ENCODE measurements around the gene RUBCN.
A peak's percentile ranks its signal among the peaks of the same experiment; 100 is the strongest.

Gene RUBCN

DNA sequence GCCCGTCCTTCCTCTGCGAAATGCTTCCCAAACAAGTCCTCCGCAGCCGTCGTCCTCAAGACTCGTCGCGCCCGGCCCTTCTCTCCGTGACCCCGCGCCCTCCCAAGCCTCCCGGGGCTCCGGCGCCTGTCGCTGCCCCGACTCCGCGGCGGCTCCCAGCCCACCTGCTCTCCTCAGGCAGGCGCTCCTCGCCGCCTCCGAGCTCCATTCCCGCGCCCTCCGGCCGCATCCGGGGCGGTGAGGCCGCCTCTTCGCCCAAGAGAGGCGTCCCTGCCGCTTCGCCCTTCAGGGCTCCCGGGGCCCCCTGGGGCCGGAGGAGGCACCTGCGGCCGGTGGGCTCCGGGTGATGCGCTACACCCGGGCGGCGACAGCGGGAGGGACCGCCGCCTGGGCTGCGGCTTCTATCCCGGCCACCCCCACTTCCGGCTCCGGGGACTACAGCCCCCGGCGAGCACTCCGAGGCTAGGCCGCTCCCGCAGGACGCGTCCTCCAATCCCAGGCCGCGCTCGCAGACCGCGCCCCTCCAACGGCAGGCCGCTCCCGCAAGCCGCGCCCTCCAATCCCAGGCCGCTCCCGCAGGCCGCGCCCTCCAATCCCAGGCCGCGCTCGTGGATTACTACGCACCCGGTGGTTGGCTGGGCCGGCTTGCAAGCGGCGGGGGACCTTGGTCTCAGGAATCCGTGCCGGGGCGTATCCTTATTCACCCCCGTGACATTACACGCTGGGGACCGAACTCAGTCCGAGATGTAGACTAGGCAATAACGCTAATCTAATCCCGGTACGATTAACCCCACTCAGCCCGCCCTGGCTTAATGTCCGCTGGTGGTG, at the start of gene RUBCN:
Gene RUBCN (minus strand): TSS at position 414 of the 828 bp plus-strand sequence. CDS start 185 bp downstream, at position 229.
- DNase-seq: peak; percentile 95

DNA sequence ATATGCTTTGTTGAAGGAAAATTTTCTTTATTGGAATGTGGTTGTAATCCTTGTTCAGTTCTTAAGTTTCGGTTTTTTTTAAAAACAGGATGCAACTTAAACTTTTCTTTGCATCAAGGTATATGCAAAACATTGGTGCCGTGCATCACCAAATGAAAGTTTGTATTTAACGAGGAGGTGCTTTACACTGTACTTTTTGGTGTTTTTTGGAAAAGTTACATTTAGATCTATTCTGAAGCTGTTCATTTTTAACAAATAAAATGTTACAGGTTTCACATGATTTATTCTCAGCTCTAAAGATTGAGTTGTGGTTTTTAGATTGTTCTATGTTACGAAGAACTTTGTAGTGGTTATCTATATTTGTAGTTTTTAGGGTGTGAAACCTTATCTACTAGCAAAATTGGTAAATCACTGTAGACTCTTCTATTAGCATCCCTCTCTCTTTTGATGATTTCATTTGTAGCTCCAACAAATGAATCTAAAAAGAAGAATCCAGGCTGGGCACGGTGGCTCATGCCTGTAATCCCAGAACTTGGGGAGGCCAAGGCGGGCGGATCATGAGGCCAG, 47.4 kb upstream of the RUBCN start:
- no peak for DNase-seq

DNA sequence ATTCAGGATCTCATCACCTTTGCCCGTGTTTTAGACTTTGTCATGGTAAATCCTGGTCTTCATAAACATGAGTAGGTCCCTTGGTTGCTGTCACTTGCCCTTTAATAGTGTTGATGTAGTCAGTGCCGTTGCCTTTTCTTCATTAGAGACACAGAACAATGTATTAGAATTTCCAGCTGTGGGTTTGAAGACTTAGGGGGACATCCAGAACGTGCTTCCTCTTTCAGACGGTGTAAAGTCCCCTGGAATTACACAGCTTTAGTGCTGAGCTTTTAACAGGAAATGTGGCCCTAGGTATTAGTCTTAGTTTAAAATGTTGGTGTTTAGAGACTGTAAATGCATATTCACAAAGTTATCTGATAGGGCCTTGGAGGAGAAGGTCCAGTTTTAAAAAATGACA, 45.5 kb upstream of the RUBCN start:
- no peak for DNase-seq

DNA sequence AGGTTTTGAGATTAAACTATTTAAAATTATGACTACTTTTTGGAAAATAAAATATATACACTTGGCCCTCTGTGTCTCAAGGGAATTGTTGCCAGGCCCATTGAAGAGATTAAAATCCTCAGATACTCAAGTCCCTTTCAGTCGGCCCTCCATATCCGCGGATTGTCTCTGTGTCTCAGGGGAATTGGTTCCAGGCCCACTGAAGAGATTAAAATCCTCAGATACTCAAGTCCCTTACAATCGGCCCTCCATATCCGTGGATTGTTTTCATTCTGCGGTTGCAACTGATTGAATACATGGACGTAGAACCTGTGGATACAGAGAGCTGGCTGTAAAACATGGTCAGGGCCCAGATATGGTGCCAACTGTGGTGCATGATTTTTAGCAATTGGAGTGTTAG, 38.6 kb upstream of the RUBCN start:
- DNase-seq: no peak

DNA sequence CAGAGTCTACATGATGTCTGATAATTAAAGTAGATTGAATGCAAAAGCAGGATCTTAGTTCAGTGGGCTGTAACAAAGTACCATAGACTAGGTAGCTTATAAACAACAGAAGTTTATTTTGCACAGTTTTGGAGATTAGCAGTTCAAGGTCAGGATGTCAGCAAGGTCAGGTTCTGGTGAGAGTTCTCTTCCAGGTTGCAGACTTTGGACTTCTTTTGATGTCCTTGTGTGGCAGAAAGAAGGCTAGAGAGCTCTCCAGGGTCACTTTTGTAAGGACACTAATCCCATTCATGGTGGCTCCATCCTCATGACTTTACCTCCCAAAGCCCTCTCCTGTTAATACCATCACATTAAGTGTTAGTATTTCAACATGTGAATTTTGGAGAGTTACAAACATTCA, 25.1 kb upstream of the RUBCN start:
- no peak for DNase-seq

DNA sequence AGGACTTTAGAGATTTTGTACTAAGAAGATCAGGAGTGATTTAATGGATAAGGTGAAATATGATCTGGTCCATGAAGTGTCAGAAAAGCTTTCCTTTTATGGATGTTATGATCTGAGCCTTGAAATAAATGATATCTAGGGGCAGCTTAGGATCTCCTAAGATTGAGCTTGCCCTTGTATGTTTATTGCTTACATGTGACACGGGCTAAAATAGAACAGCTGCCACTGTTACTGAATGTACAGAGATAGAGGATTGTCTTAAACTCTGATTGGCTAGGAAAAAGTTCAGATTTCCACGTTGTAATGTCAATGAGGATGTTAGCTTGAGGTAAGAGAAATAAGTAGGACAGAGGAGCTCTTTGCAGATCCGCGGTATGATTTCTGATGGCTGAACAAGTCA, 21.8 kb upstream of the RUBCN start:
- DNase-seq: no peak

DNA sequence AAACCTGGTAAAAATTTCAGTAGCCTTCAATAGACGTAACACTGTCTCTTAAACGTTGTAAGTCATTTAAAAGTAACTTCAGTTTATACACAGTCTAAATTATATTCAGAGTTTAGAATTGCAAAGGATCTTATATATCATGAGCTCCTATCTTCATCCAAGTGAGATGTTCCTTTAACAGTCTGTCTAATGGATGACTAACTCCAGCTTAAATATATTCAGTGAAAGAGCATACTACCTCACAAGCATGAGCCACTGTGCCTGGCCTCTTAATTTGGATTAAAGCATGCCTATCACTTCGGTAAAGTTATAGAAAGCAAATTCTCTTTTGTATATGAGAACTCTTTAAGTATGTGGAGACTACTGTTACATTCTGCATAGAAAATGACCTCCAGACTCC, 20.0 kb upstream of the RUBCN start:
- no peak for DNase-seq

DNA sequence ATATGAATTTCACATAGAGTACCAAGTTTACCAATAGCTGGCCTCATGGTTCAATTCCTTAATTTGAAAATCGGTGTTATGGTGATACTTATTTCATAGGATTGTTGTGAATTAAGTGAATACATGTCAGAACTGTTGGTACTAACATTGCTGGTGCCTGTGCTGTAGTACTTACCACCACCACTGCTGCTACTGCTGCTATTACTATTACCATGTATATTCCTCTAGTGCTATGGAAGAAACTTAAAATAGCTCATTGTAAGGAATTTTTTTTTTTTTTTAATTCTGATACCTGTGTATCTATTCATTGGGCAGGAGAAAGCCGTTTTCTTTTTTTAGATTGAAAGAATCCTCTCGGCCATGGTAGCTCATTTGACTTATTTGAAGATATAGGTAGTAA, 16.6 kb upstream of the RUBCN start:
- DNase-seq: no peak

DNA sequence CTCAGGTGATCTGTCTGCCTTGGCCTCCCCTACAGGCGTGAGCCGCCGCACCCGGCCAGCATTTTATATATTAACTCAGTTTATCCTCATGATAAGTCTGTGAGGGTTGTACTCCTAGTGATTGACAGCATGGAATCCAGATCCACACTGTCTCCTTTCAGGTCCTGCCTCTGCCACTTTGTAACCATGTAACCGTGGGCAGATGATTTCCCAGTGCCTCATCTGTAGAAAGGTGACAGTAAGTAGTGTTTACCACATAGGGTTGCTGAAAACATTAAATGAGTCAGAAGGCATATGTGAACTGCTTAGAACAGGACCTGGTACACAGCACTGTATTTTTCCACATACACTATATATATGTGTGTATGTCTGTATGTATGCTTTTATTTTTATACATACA, 15.4 kb upstream of the RUBCN start:
- no peak for DNase-seq

DNA sequence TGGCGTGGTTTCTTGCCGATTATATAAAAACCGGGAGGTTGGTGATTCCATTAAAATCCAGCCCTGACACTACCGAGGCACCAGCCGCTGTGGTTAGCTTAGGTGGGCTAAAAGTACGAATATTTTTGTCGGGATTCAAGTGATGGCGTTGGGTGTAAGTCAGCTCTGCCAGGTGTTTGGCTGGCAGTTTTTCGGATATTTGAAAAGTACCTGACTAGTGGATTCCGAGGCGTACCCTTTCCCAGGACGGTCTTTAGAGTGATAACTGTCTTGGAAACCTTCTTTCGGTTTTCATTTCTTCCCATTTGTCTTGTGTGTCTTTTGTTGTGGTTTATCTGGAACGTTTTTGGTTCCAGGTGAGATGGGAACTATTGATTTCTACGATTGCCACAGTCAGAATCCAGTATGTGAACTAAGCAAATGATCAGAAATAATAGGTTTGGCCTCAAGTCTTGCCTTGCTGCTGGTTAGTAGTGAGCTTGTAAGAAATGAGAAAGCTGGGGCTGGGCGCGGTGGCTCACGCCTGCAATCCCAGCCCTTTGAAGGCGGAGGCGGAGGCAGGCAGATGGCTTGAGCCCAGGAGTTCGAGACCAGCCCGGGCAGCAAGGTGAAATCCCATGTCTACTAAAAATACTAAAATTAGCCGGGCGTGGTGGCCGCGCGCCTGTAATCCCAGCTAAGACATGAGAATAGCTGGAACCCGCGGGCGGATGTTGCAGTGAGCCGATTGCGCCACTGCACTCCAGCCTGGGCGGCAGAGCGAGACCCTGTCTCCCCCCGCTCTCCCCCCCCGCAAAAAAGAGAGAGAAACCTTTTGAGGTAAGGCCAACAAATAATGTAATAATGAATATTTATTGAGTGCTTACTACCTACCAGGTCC, 14.4 kb upstream of the RUBCN start:
- DNase-seq: no peak

DNA sequence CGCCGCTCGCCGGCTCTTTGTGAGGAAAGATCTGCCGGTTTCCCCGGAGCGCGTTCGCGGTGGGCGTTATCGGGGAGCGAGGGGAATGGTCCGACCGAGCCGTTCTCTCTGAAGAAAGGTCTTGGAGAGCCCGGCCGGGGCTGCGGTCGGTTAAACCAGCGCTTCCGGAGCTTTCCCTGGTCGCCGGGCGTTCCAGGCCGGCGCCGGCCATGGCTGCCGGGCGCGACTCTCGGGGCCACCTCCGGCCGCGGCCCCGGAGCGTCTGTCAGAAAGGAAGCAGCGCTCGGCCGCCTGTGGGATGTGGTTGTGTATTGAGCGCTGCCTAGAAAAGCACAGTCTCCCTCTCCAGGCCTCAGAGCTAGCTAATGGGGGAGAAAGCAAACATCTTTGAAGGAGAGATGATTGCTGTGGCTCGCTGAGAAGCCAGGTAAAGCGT, 13.7 kb upstream of the RUBCN start:
- DNase-seq: peak; percentile 54

DNA sequence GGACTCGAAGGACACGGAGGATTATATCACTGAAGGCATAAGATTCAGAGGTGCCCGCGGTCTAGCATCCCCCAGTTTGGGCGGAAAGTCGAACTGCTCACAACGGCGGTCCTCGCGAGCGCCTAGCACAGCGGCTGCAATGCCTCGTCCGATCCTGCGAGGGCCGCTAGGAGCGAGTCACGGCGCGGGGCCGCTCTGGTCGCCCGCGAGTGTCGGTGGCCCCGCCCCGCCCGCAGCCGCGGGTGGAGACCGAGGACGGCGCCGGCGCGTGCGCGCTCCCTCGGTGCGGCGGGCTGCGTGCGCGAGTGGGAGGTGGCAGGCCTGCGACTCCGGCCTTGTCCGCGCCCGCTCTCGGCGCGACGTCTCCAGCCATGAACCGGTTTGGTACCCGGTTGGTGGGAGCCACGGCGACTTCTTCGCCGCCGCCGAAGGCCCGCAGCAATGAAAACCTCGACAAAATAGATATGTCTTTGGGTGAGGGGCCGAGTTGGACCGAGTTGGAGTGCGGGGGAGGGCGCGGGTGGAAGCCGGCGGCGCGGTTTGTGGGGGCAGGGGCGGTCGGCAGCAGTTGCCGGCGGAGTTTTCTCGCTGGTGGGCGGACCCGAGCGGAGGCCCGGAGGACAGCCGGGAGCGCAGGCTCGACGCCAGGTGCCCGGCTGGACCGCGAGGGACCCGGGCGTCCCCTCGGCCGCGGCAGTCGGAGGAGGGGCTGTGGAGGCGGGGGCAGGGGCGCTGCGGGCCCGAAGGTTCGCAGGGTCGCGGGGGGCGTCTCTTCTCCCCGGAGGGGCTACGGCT, 13.1 kb upstream of the RUBCN start, which contains the start of gene FYTTD1:
Gene FYTTD1 (plus strand): TSS at position 283 of the 795 bp plus-strand sequence. CDS start 89 bp downstream, at position 372.
- DNase-seq: peak; percentile 90

DNA sequence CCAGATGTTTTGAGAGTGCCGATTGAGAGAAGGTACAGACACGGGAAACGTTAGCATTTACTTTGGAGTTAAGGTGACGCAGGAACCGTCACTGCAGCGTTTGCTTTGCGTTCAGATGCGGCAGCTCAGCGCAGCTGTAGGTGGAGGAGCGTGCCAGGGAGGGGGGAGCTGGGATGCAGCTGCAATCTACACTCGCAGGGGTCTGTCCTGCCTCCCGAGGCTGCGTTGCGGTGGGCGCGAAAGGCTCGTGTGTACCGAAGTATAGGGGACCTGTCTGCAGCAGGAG, 12.6 kb upstream of the RUBCN start:
- no peak for DNase-seq

DNA sequence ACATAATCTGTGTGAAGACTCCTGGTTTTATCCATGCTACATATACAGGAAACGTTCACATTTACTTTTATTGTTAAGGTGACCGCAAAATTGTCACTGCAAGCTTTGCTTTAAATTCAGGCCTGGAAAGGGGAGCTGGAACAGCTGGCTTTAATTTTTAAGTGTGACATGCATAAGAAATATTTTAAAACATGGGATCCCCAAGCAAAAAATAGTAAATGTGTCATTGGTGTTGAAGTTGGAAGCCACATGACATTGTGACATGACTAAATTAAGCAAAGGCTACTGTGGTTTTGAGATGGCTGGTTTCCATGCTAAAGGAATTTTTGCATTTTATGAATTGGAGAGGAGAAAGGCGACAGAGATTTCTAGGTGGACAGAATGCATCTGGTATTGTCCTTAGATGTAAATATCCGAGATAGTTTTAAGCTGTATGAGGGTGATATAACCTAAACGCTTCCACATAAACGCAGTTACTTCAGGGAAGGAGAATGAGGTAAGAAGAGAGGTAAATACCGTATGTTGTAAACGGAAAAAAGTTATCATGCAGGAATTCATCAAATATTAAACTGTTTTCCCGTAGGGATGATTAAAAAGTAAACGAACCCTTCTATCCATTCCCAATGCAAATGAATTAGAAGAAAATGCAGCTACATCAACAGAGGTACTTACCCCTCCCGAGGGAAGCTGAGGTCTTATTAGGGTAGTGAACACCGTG, 12.1 kb upstream of the RUBCN start:
- no peak for DNase-seq

DNA sequence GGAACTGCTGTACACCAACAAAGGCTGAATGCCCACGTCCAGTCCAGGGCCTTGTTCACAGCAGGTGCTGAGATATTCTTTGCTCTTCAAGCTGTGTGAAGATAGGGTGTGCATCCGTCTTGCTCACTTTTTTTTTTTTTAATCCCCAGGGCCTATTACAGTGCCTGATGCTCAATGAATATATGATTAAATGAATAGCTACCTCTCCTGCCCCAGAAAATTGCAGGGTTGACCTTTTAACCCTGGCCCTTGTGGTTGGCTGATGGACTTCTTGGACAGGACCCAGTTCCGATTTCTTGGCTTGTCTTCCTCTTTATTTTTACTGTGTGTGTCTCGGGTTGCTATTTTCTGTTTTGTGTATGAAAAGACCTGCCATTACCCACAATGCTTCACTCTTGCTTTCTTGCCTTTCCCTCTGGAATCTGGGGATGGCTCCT, 10.1 kb upstream of the RUBCN start:
- peak; percentile 5 for DNase-seq

DNA sequence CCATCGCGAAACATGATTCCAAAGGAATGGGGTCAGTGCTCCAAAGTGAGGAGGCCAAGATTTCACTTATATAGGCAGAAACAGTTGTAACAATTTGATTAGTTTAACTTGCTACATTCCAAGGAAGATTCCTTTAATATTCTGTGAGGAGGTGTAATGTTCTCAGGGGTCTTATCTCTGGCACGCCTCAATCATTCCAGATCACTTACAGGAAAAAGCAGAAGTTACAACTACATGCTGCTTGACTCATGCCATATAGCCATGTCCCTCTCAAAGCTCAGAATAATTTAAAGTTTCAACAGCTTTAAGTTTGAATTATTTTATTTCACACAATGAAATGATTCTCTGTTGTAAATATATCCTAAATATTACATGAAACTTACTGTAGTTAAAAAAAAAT, 9.5 kb upstream of the RUBCN start:
- no peak for DNase-seq

DNA sequence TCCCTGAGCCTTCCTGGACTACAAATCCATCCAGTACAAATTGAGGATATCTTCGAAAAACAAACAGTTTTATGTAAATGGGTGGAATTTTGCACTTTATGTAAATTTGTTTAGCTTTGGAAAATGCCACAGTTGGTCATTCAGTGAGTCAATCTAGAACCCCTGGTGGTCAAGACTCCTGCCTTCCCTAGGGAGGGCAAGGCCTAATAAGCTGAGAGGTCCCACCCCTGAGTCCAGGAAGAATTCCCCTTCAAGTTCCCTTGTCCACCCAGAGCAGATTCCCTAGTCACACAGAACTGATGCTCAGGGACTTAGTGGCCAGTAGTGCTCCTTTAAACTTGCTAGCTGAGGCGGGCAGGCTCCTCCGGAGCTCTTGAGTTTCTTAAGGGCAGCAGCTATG, 6.1 kb upstream of the RUBCN start:
- DNase-seq: no peak

DNA sequence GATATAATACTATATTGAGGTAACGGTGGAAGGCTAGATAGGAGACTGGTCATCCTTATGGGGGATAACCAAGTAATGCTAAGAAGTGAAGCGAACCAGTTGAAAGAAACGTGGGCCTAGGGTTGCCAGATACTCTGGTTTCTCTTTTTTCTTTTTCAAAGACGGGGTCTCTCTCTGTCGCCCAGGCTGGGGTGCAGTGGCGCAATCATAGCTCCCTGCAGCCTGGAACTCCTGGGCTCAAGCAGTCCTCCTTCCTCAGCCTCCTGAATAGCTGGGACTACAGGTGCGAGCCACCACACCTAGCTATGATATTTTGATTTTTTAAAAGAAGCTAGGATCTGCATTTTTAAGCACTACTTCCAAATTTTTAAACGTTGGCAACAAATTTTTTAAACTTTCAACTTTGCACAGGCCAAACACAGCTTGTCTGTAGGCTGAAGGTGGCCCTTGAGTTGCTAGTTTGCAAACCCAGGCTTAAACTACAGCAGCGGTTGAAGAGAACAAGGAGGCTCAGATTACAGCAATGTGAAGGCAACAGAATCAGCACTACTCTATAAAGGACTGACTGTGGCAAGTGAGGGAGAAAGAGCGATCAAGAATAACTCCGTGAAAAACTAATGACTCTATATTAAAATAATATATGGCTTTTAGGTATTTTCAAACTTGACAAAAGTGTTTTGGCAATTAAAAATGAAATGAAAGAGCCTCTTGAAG, 1.2 kb upstream of the RUBCN start:
- DNase-seq: no peak

DNA sequence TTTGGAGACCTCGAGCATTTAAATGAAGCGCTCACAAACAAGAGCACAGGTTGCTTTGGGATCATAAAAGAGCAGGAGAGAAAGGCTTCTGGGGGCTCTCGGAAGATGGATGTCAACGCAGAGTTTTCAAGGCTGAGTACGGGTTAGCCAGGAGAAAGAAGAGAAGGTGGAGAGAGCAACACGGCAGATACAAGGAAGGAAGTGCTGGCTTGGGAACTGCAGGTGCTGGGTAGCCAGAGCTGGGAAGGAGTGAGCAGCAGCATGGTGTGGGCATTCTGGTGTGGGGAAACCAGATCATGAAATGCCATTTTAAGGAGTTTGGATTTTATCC, 580 bp upstream of the RUBCN start:
- no peak for DNase-seq

DNA sequence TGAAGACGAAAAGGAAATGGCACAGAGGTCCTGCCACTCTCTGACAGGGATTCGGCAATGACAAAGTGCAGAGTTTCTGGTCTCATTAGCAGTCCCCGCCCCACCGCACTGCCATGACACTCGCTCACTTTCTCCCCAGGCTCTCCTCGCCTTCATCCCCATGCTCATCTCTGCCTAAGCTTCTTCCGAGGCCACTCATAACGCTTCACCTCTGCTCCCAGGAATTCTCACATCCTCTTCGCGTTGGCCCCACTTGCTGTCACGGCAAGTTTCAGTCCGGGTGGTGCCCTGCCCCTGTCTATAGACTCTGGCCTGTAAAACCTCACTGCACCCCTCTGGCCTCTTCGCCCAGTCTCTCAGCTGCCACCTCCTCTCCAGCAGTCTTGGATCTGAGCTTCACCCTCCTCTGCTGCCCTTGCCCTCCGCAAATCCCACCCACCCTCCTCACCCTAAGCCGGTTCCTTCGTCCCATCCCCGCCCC, 654 bp downstream of the RUBCN start:
- no peak for DNase-seq

DNA sequence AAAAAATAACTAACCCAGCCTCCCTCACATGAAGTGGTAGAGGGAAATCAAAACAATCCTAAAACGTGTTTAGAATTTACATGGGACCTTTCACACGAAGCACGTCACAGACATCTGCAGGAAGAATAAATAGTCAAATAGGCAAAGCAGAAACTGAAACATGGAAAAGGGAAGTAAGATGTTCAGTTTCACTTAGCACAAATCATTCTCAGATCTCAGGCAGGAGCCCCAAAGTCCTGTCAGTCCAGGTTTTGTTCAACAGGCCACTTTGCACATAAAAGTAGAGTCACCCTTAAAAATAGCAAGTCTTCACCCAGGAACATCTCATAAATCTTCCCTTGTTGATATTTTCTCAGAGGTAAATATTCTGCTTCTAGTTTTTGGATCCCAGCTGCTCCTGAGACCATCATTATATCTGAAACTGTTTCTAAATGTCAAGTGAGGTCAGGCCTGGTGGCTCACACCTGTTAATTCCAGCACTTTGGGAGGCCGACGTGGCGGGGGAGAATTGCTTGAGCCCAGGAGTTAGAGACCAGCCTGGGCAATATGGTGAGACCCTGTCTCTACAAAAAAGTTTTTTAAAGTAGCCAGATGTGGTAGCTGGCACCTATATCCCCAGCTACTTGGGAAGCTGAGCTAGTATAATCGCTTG, 1.9 kb downstream of the RUBCN start:
- DNase-seq: no peak

Data from NCI-H1092 treated with DMSO at 0.1 percent for 48 hours (cell line).